C4-2B (cell line): ENCODE results near the gene MXD3.

Experiments
- CTCF ChIP-seq: fragments of 450-650 bp; conservative IDR thresholded peaks from 2 replicates; pipeline ENCODE4 v1.5.1; 2017; ENCODE audit warnings: mild to moderate bottlenecking
- ZFX ChIP-seq: fragments of 450-650 bp; IDR thresholded peaks from 2 replicates; pipeline ENCODE4 v1.6.1; 2017

- TF ChIP-seq CTCF (no peak), ZFX (no peak)
Measured at GRCh38 chr5:177336112-177336511, 24.4 kb upstream of the MXD3 start.
